Epithelial cell of proximal tubule (primary cell): ENCODE results near the gene RPS6KA2. TPM values are rescaled to one million over a fixed set of nuclear protein-coding genes. Genes with fewer than 3 reads are reported as not detected.
A peak's percentile ranks its signal among the peaks of the same experiment; 100 is the strongest.

ENCODE experiments used
- DNase-seq: peaks from one replicate; pipeline ENCODE4 v3.0.0-alpha.2; 2011; ENCODE audit warnings: low read depth
- H3K4me3 ChIP-seq: 2 replicates; pipeline ENCODE4 v1.5.1; 2011; ENCODE audit warnings: low read depth, mild to moderate bottlenecking, low read length
- CTCF ChIP-seq: conservative IDR thresholded peaks from 2 replicates; pipeline ENCODE4 v1.5.1; 2012; ENCODE audit warnings: low read depth, mild to moderate bottlenecking, low read length
- total RNA-seq: library from RNA; depleted of rRNA; stranded (reverse); fragments of >200 nt; gene quantifications from 2 replicates; pipeline ENCODE4 v1.2.3, GENCODE V29; 2015

Gene RPS6KA2
- total RNA-seq, 1 donor from 2014 or later, result 20.8 TPM

GRCh38 chr6:166526937-166527336 is 100.1 kb downstream of the RPS6KA2 start:
- no peak for DNase-seq
- TF ChIP-seq CTCF, result no peak
- no peak overlapping the region for H3K4me3 ChIP-seq

GRCh38 chr6:166525567-166525966 is 101.5 kb downstream of the RPS6KA2 start:
- TF ChIP-seq CTCF, result no peak
- DNase-seq, result no peak
- H3K4me3 ChIP-seq, result no peak overlapping the region

GRCh38 chr6:166523782-166524559 is 103.1 kb downstream of the RPS6KA2 start:
- no peak for DNase-seq
- TF ChIP-seq CTCF, result no peak
- H3K4me3 ChIP-seq, result no peak overlapping the region

- H3K4me3 ChIP-seq, result no peak overlapping the region
- DNase-seq, result no peak
- TF ChIP-seq CTCF, result no peak
These were observed 105.9 kb downstream of the RPS6KA2 start for GRCh38 chr6:166520905-166521834.

- TF ChIP-seq CTCF, result no peak
- DNase-seq, result no peak
- H3K4me3 ChIP-seq, result no peak overlapping the region
These were observed 110.7 kb downstream of the RPS6KA2 start for GRCh38 chr6:166516251-166516884.

GRCh38 chr6:166515072-166515810 is 111.8 kb downstream of the RPS6KA2 start:
- peak; percentile 29 for DNase-seq

More at GRCh38 chr6:166515072-166515810, 111.8 kb downstream of the RPS6KA2 start:
- peak; percentile 65 for TF ChIP-seq CTCF
- no peak overlapping the region for H3K4me3 ChIP-seq
